ENCODE results near the gene SLC7A4.

Gene SLC7A4

DNA sequence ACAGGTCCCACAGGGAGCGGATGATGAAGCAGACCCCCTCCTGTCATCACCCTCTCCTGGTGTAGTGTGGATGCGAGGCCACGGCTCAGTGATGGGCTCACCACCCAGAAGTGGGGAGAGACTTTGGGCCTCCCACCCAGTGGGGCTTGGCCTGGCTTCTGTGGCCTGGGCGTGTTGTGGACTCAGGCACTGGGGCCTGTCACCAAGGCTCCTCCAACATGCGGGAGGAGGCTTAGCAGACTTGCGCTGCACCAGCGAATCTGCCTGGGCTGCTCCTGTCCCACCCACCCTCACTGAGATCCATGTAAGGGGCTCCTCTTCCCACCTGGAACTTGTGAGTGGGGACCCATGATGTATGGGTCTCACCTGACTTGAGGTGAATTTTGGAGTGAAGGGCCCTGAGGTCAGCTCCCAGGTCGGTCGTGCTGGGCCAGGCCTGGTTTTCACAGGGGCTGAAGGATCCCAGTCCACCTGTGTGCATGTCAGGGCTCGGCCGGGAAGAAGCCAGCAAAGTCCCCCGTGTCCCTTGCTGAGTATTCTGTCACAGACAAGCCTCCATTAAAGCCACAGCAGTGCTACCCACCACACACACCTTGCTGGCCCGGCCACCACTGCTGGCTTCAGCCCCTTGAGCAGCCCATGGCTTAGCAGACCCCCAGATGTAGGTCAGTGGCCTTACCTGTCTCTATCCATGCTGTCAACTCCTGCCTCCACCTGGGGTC lies 34.7 kb downstream of the SLC7A4 start:
- no peak for DNase-seq

- no peak for DNase-seq
These were observed 35.5 kb downstream of the SLC7A4 start for GRCh38 chr22:20996598-20997535.

DNA sequence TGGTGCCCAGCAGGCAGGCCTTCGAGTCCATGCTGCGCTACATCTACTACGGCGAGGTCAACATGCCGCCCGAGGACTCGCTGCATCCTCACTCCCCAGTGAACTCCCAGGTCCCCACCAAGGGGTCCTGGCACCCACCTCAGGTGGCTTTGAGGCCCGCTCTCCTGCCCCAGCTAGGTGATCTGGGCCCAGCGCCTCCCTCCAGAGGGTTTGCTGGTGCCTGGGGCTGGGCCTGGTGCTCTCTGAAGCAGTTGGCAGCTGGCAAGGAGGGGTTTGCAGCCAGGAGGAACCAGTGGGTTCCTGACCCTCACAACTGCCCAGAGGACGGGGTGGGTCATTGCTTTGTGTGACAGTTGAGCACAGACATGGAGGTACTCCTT lies 36.3 kb downstream of the SLC7A4 start:
- no peak for DNase-seq

- DNase-seq, result no peak
These were observed 36.9 kb downstream of the SLC7A4 start for GRCh38 chr22:20995329-20996030.

DNA sequence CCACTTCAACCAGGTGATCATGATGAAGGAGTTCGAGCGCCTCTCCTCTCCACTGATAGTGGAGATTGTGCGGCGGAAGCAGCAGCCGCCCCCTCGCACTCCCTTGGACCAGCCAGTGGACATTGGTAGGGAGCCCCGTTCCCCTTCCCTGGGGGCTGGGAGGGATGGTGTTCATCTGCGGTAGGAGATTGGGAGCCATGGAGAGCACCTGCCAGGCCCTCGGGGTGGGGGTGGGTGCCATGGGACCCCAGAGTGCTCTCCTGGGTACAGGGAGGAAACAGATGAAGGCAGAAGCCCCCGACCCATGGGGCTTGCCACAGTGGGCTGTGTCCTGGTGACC lies 37.5 kb downstream of the SLC7A4 start:
- no peak for DNase-seq

GRCh38 chr22:20994128-20994901 lies 38.0 kb downstream of the SLC7A4 start:
- DNase-seq, result no peak

DNA sequence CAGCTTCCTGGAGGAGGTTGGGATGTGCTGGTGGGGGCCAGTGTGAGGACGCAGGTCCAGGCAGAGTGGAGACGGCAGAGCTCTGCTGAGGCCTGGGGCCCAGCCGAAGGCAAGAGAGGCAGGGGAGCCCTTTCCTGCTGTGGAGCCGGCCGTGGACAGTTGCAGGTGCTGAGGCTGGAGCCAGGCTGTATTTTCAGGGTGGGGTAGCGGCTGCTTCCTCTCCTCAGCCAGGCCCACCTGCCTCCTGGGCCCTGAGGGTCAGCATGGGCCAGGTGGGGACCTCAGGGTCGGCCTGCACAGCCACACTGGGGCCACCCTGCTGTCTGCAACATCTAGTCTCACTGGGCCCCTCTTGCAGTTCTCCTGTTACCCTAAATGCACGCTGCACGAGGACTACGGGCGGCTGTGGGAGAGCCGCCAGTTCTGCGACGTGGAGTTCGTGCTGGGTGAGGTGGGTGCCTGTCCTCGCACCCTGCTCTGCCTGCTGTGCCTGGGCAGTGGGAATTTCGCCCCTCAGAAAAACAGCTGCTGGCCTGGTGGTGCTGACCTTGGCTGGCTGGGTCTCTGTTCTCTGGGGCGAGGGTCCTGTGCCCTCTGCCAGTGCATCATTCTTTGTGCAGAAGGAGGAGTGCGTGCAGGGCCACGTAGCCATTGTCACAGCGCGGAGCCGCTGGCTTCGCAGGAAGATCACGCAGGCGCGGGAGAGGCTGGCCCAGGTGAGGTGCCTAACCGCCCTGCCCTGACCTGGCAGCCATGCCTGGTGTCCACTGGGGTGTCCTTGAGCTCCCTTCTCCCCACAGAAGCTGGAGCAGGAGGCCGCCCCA lies 38.8 kb downstream of the SLC7A4 start:
- no peak for DNase-seq

- DNase-seq, result no peak
These were observed 39.7 kb downstream of the SLC7A4 start for GRCh38 chr22:20992456-20993303.

- DNase-seq, result no peak
These were observed 40.3 kb downstream of the SLC7A4 start for GRCh38 chr22:20992056-20992442.

- no peak for DNase-seq
These were observed 40.9 kb downstream of the SLC7A4 start for GRCh38 chr22:20991252-20992055.

- DNase-seq, result no peak
These were observed 41.9 kb downstream of the SLC7A4 start for GRCh38 chr22:20990184-20991180.

DNA sequence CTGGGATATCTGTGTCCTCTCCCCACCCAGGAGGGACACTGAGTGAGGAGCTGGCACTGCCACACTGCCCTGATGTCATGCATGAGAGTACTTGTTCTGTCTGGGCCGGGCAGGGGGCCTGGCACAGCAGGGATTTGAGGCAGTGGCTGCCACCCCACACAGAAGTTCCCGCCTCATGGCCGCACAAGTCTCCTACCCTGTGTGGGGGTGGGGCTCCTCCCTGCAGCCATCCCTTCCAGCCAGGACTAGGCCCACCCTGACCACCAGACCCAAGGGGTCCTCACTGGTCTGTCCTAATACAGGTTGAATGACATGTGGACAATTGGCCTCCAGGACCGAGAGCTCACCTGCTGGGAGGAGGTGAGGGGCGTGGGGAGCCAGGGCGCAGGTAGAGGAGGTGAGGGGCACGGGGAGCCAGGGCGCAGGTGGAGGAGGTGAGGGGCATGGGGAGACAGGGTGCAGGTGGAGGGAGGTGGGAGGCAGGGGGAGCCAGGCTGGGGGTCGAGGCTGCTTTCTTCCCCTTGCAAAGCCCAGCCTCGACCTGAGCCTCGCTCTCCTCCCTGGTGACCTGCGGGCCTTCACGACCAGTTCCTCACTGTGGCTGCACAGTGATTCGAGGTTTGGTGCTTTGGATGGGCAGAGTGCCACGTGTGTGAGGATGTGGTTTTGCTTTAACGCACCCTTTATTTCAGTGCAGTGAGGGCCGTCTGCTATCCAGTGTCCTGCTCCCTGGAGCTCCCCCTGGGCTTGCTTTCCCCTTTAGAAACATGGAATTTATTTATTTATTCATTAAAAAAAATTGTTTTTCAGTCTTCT lies 42.8 kb downstream of the SLC7A4 start:
- no peak for DNase-seq

DNA sequence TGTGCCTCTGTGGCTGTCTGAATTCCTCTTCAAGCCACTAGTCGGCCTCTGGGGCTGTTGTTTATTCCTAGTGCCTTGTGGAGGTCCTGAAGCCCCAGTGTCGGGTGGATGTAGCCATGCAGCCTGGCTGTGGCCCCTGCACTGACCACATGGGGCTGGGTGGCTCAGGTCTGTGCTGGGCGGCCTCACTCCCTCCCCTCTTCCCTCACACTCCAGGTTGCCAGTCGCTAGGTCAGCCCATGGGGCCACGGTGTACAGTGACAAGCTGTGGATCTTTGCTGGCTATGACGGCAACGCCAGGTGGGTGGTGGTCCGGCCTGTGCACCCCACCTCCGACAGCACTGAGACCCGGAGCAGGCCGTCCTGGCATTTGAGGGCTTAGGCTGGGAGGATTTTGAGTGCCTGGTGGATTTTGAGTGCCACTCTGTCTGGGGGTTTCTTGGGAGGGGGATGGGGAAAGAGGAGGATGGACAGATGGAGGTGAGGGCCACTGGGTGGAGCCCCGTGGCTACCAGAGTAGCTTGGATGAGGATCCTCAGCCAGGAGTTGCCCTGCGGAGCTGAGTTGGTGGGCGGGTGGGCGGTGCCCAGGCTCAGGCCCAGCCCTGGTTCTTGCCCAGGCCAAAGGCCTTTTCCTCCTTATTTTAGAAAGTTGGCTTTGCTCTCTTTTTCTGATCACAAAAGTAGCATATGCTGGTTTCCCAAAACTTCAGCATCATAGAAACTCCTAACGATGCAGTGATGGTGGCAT lies 43.6 kb downstream of the SLC7A4 start:
- DNase-seq, result no peak

DNA sequence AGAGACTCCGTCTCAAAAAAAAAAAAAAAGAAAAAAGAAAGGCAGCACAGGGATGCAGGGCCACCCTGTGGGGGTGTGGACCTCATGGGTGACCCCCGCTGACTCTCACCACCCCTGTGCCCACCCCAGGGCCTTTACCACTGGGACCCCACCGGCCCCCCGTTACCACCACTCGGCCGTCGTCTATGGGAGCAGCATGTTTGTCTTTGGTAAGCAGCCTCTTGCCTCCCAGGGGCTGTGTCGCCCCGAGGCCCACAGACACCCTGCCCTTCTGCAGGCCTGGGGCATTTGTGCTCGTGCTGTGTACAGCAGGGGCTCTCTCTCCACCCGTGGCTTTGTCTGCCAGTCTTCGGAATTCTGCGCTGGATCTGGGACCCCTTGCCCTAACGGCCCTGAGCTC lies 45.0 kb downstream of the SLC7A4 start:
- DNase-seq, result no peak

GRCh38 chr22:20986365-20986764 lies 46.0 kb downstream of the SLC7A4 start:
- DNase-seq, result no peak

DNA sequence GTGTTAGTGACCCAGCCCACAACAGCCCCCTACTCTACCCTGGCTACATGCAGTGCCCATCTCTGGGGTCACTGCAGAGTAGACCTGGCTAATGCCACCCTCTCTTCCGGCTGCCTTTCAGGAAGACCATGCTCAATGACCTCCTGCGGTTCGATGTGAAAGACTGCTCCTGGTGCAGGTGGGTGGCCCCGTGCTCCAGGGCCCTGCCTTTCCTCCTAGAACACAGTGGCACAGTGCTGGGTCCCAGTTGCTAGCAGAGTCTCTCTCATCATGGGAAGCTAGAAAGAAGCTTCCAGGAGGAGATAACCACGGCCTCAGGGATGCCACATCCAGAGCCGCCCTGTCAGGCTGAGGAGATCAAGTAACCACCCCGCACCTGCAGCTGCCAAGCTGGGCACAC lies 46.6 kb downstream of the SLC7A4 start:
- DNase-seq, result no peak
